ENCODE results near the gene PDZRN3. TPM values are rescaled to one million over a fixed set of nuclear protein-coding genes. Genes with fewer than 3 reads are reported as not detected.

PDZRN3 gene
- total RNA-seq, 1 donor from 2014 or later, result 3.4 TPM

DNA sequence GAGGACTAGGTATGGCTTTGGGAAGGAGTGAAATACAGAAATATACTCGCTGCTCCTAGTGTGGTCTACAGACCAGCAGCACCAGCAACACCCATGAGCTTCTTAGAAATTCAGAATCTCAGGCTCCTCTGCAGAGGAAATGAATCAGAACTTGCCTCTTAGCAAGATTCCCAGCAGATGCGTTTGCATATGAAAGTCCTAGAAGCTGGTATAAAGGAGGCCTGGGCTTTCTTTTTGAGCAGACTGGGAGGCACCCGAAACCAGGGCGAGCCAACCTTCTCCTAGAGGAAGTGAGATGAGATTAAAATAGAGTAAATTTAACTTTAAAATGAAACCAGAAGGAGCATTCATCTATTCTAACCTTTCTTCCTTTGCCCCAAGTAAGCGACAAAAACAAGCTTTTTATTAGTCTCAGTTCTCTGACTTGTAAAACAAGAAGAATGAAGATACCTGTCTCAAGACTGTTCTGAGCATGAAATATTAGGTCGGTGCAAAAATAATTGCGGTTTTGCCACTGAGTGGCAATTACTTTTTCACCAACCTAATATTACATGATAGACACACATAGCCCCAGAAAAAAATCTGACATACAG is 140.0 kb downstream of the PDZRN3 start:
- Histone ChIP-seq H2AFZ (replicated peaks) (no peak overlapping the region), H3K4me3 (no peak overlapping the region), H3K9ac (no peak overlapping the region), H3F3A (ENCODE audit: low read depth) (no peaks in the 10 kb centered on the region), H3K4me2 (no peak overlapping the region), H3K27ac (no peak overlapping the region), H3K9me3 (ENCODE audit: low read depth) (no peaks in the 10 kb centered on the region), H4K20me1 (ENCODE audit: low read depth) (no peaks in the 10 kb centered on the region), H3K4me1 (peaks cover 20% of the 10 kb centered on the region), H3K27me3 (no peaks in the 10 kb centered on the region), H3K79me2 (ENCODE audit: low read depth) (no peaks in the 10 kb centered on the region), H3K36me3 (no peaks in the 10 kb centered on the region)
- Mint-ChIP-seq H3K36me3 (no peaks in the 10 kb centered on the region), H3K9me3 (no peaks in the 10 kb centered on the region), H3K4me3 (no peak overlapping the region), H3K4me1 (peaks cover 44% of the 10 kb centered on the region), H3K27me3 (ENCODE audit: insufficient read depth, low read depth) (peaks cover 2% of the 10 kb centered on the region), H3K27ac (no peak overlapping the region)
- no peak for DNase-seq (ENCODE audit: low spot score)
- TF ChIP-seq EZH2phosphoT487 (IDR thresholded peaks at IDR 0.05) (no peak), EZH2 (IDR thresholded peaks at IDR 0.05) (no peak)
- TF ChIP-seq, protein P1, sequence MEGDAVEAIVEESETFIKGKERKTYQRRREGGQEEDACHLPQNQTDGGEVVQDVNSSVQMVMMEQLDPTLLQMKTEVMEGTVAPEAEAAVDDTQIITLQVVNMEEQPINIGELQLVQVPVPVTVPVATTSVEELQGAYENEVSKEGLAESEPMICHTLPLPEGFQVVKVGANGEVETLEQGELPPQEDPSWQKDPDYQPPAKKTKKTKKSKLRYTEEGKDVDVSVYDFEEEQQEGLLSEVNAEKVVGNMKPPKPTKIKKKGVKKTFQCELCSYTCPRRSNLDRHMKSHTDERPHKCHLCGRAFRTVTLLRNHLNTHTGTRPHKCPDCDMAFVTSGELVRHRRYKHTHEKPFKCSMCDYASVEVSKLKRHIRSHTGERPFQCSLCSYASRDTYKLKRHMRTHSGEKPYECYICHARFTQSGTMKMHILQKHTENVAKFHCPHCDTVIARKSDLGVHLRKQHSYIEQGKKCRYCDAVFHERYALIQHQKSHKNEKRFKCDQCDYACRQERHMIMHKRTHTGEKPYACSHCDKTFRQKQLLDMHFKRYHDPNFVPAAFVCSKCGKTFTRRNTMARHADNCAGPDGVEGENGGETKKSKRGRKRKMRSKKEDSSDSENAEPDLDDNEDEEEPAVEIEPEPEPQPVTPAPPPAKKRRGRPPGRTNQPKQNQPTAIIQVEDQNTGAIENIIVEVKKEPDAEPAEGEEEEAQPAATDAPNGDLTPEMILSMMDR (IDR thresholded peaks at IDR 0.05), result no peak

DNA sequence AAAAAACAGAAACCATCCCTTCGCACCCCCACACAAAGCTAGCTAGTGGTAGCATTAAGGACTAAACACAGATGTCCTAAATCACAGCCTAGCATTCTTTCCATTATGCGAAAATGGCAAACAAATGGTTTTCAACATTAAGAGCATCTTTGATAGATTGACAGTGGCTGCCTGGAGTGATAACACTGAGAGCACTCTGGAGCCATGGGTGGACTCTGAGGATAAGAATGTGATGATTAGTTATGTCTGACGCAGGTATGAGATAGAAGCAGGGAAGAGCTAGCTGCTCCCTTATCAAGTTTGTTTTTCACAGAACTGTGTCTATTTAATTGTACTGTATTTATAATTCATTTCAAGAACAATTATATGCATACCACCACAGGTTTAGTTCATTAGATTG is 142.9 kb downstream of the PDZRN3 start:
- Histone ChIP-seq H3K79me2 (ENCODE audit: low read depth) (no peaks in the 10 kb centered on the region), H3K4me3 (no peak overlapping the region), H3K4me1 (peaks cover 20% of the 10 kb centered on the region), H2AFZ (replicated peaks) (no peak overlapping the region), H3K9me3 (ENCODE audit: low read depth) (no peaks in the 10 kb centered on the region), H3K36me3 (no peaks in the 10 kb centered on the region), H3K9ac (no peak overlapping the region), H3F3A (ENCODE audit: low read depth) (no peaks in the 10 kb centered on the region), H3K4me2 (no peak overlapping the region), H4K20me1 (ENCODE audit: low read depth) (no peaks in the 10 kb centered on the region), H3K27me3 (no peaks in the 10 kb centered on the region), H3K27ac (no peak overlapping the region)
- no peaks in the 10 kb centered on the region for H3K36me3 Mint-ChIP-seq
- H3K27ac Mint-ChIP-seq, result no peak overlapping the region
- H3K27me3 Mint-ChIP-seq (ENCODE audit: insufficient read depth, low read depth), result peaks cover 2% of the 10 kb centered on the region
- peaks cover 4% of the 10 kb centered on the region for H3K9me3 Mint-ChIP-seq
- DNase-seq (ENCODE audit: low spot score), result no peak
- TF ChIP-seq, protein P1 (IDR thresholded peaks at IDR 0.05), result no peak
- TF ChIP-seq EZH2 (IDR thresholded peaks at IDR 0.05) (no peak), EZH2phosphoT487 (IDR thresholded peaks at IDR 0.05) (no peak)
- no peak overlapping the region for H3K4me3 Mint-ChIP-seq
- H3K4me1 Mint-ChIP-seq, result peaks cover 36% of the 10 kb centered on the region

DNA sequence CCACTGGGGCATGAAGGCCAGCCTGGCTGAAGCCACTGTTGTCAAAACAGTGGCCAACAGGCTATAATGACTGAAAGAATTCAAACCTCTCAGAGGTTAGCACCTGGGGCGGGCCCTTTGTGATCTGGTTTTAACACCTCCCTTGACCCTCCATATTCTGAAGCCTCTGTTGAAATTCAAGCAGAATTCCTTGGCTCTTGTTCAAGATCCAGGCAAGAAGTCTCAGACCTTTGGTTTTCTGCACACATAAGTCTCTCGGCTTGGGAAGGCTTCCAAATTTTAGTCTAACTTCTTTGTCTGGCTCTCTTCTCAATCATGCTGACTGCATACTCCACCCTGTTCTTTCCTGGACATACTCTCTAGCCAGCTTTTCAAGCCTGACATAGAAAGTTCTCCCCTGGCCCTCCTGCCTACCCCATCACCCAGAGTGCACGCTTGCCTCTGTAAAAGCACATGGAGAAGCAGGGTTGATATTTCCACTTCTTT is 144.5 kb downstream of the PDZRN3 start:
- Histone ChIP-seq H3K27me3 (no peaks in the 10 kb centered on the region), H3K9me3 (ENCODE audit: low read depth) (no peaks in the 10 kb centered on the region), H3K9ac (no peak overlapping the region), H4K20me1 (ENCODE audit: low read depth) (no peaks in the 10 kb centered on the region), H3K4me1 (peaks cover 17% of the 10 kb centered on the region), H3F3A (ENCODE audit: low read depth) (no peaks in the 10 kb centered on the region), H3K27ac (no peak overlapping the region), H3K4me3 (no peak overlapping the region), H3K36me3 (no peaks in the 10 kb centered on the region), H2AFZ (replicated peaks) (no peak overlapping the region), H3K4me2 (no peak overlapping the region), H3K79me2 (ENCODE audit: low read depth) (no peaks in the 10 kb centered on the region)
- Mint-ChIP-seq H3K36me3 (no peaks in the 10 kb centered on the region), H3K4me1 (peaks cover 24% of the 10 kb centered on the region), H3K27ac (no peak overlapping the region), H3K4me3 (no peak overlapping the region), H3K27me3 (ENCODE audit: insufficient read depth, low read depth) (peaks cover 2% of the 10 kb centered on the region), H3K9me3 (peaks cover 4% of the 10 kb centered on the region)
- no peak for DNase-seq (ENCODE audit: low spot score)
- TF ChIP-seq EZH2phosphoT487 (IDR thresholded peaks at IDR 0.05) (no peak), EZH2 (IDR thresholded peaks at IDR 0.05) (no peak)
- TF ChIP-seq, protein P1 (IDR thresholded peaks at IDR 0.05), result no peak
